Measurements from ENCODE around the gene TDRD15. TPM values are rescaled to one million over a fixed set of nuclear protein-coding genes. Genes with fewer than 3 reads are reported as not detected.

The TDRD15 gene
- total and polyA plus RNA-seq, 2 donors (not counting 3 experiments of a cell fraction or from before 2014, with no cell fraction given), result not detected

DNA sequence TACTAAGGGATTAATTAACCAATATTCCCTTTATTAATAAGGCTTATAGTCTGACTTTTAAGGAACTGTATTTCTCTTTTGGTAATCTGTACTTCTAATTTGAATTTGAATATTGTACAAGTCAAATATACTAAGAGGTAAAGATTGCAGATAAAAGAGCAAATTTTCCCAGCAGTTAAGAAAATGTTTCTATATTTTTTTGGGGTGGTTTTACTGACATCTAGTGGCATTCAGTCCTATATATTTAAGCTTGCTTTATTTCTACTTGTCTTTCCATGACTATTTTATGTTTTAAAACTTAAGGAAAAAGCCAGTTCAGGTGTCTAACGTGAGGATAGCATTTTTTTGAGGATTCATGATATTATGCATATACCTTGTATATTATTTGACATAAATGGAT, 41.6 kb downstream of the TDRD15 start:
- Histone ChIP-seq H3K4me3 (replicated peaks in 1 of 3; ENCODE audit: insufficient read depth in 1 of 3, low read depth in 1 of 3, low read length in 3 of 3) (no peak overlapping the region), H3K4me1 (ENCODE audit: control insufficient read depth, extremely low read depth, insufficient read depth, low read length) (no peaks in the 10 kb centered on the region), H3K9me1 (replicated peaks; ENCODE audit: control insufficient read depth, extremely low read depth, insufficient read depth, low read length) (no peaks in the 10 kb centered on the region), H3K36me3 (ENCODE audit: control insufficient read depth in 2 of 2, extremely low read depth in 1 of 2, insufficient read depth in 2 of 2, low read length in 2 of 2) (no peaks in the 10 kb centered on the region), H3K4me2 (ENCODE audit: insufficient read depth, low read length) (no peak overlapping the region), H3K27me3 (ENCODE audit: control insufficient read depth in 2 of 2, insufficient read depth in 2 of 2, low read length in 2 of 2) (no peaks in the 10 kb centered on the region), H2AFZ (ENCODE audit: low read depth, low read length) (no peak overlapping the region), H3K27ac (ENCODE audit: insufficient read depth, low read depth, low read length) (no peak overlapping the region), H3K9ac (replicated peaks; ENCODE audit: extremely low read depth, insufficient read depth, low read length) (no peak overlapping the region), H4K20me1 (replicated peaks; ENCODE audit: control insufficient read depth, extremely low read depth, insufficient read depth, low read length) (no peaks in the 10 kb centered on the region), H3K9me3 (replicated peaks; ENCODE audit: control insufficient read depth, insufficient read depth, low read length) (no peaks in the 10 kb centered on the region), H3K79me2 (ENCODE audit: control insufficient read depth, insufficient read depth, low read length) (no peaks in the 10 kb centered on the region)
- dilution Hi-C loops (cut with MboI; ENCODE audit: extremely low pct_ligation_motif_present, low sequenced_read_pairs), result no loop called here
- intact Hi-C loops (cut with micrococcal nuclease), result loop anchor here (1.0 to 2.0 kb wide), 2 partner anchors 122 to 505 kb away; no protein-coding TSS in a partner anchor
- no TSS peak for BruUV-seq (replicated peaks)
- FAIRE-seq, result no peak
- TF ChIP-seq, protein P1, sequence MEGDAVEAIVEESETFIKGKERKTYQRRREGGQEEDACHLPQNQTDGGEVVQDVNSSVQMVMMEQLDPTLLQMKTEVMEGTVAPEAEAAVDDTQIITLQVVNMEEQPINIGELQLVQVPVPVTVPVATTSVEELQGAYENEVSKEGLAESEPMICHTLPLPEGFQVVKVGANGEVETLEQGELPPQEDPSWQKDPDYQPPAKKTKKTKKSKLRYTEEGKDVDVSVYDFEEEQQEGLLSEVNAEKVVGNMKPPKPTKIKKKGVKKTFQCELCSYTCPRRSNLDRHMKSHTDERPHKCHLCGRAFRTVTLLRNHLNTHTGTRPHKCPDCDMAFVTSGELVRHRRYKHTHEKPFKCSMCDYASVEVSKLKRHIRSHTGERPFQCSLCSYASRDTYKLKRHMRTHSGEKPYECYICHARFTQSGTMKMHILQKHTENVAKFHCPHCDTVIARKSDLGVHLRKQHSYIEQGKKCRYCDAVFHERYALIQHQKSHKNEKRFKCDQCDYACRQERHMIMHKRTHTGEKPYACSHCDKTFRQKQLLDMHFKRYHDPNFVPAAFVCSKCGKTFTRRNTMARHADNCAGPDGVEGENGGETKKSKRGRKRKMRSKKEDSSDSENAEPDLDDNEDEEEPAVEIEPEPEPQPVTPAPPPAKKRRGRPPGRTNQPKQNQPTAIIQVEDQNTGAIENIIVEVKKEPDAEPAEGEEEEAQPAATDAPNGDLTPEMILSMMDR (IDR thresholded peaks at IDR 0.05; ENCODE audit: extremely low read depth in 1 of 2, insufficient read depth in 1 of 2, low read depth in 1 of 2, low read length in 2 of 2), result no peak
- TF ChIP-seq MYC (IDR thresholded peaks at IDR 0.05; ENCODE audit: low read depth, low read length) (no peak), GATA2 (IDR thresholded peaks at IDR 0.05; ENCODE audit: insufficient read depth, insufficient read length, low read depth, low read length) (no peak), JUN (IDR thresholded peaks at IDR 0.05; ENCODE audit: borderline replicate concordance, insufficient read depth, insufficient read length, low read depth) (no peak)
- ChIA-PET CTCF (interaction anchor here (0.6 to 1.7 kb wide), 5 partner anchors 9 to 504 kb away, joined by 3 to 6 read pairs (median 3); no protein-coding TSS in a partner anchor), POLR2A (no interaction called here)
- DNase-seq (ENCODE audit: low read depth, low spot score), result peak; percentile 11

DNA sequence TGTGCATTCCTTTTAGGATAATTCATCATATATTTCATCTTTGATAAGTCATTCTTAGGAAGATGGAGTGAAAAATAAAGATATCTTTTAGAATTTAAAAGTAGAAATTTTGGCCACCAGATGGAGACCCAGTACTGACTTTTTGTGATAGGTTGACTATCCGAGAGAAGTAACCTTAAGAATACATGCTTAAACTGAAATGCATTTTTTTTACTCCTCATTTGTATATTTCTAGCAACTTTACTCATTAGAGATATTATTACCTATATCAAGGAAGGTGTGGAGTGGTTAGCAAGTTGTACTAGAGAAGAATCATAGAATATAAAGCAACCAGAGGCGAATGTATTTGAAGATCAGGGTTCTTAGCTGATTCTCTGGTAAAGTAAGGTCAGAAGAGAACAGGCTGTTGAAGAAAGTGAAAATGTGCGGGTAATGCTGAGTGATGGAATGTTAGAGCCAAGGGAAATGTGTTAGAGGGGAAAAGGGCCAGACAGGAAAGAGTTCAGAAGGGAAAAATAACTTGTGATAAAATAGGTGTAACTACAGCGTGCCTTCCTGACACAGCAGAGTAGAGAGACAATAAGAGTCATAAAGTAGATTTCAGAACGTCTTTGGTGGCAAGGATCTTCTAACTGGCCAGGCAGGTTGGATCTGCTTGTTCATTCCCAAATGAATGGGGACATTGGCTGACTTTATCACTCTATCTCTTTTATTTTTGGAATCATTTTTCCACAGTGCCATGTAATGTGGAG, 52.3 kb downstream of the TDRD15 start:
- intact Hi-C loops (cut with micrococcal nuclease), result loop anchor here (1.0 kb wide), 1 partner anchor 141 kb away; no protein-coding TSS in a partner anchor
- FAIRE-seq, result no peak
- no peaks in the 10 kb centered on the region for H4K20me1 ChIP-seq (replicated peaks; ENCODE audit: control insufficient read depth, extremely low read depth, insufficient read depth, low read length)
- ChIA-PET CTCF (no interaction called here), POLR2A (no interaction called here)
- no peaks in the 10 kb centered on the region for H3K27me3 ChIP-seq (ENCODE audit: control insufficient read depth in 2 of 2, insufficient read depth in 2 of 2, low read length in 2 of 2)
- no peak for TF ChIP-seq GATA2 (IDR thresholded peaks at IDR 0.05; ENCODE audit: insufficient read depth, insufficient read length, low read depth, low read length)
- TF ChIP-seq POLR2A (IDR thresholded peaks at IDR 0.05; ENCODE audit: low read depth, low read length), result no peak
- no peak for TF ChIP-seq FOS (IDR thresholded peaks at IDR 0.05; ENCODE audit: borderline replicate concordance, insufficient read depth, low read length)
- TF ChIP-seq, protein P2, sequence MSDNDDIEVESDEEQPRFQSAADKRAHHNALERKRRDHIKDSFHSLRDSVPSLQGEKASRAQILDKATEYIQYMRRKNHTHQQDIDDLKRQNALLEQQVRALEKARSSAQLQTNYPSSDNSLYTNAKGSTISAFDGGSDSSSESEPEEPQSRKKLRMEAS (IDR thresholded peaks at IDR 0.05; ENCODE audit: insufficient read depth, insufficient read length), result no peak
- TF ChIP-seq MYC (IDR thresholded peaks at IDR 0.05; ENCODE audit: low read depth, low read length), result no peak
- no peak for TF ChIP-seq POLR2AphosphoS5 (IDR thresholded peaks at IDR 0.05; ENCODE audit: insufficient read depth, low read depth, low read length)
- TF ChIP-seq, protein P1 (IDR thresholded peaks at IDR 0.05; ENCODE audit: extremely low read depth in 1 of 2, insufficient read depth in 1 of 2, low read depth in 1 of 2, low read length in 2 of 2), result no peak
- no peak for TF ChIP-seq EZH2 (IDR thresholded peaks at IDR 0.05; ENCODE audit: borderline replicate concordance, low read depth, low read length, severe bottlenecking)
- no peak for TF ChIP-seq JUN (IDR thresholded peaks at IDR 0.05; ENCODE audit: borderline replicate concordance, insufficient read depth, insufficient read length, low read depth)
- H3K9ac ChIP-seq (replicated peaks; ENCODE audit: extremely low read depth, insufficient read depth, low read length), result no peak overlapping the region
- dilution Hi-C loops (cut with MboI; ENCODE audit: extremely low pct_ligation_motif_present, low sequenced_read_pairs), result no loop called here
- H3K4me3 ChIP-seq (replicated peaks in 1 of 3; ENCODE audit: insufficient read depth in 1 of 3, low read depth in 1 of 3, low read length in 3 of 3), result no peak overlapping the region
- no peaks in the 10 kb centered on the region for H3K36me3 ChIP-seq (ENCODE audit: control insufficient read depth in 2 of 2, extremely low read depth in 1 of 2, insufficient read depth in 2 of 2, low read length in 2 of 2)
- BruUV-seq (replicated peaks), result no TSS peak
- no peaks in the 10 kb centered on the region for H3K79me2 ChIP-seq (ENCODE audit: control insufficient read depth, insufficient read depth, low read length)
- H3K4me1 ChIP-seq (ENCODE audit: control insufficient read depth, extremely low read depth, insufficient read depth, low read length), result no peaks in the 10 kb centered on the region
- no peak overlapping the region for H2AFZ ChIP-seq (ENCODE audit: low read depth, low read length)
- no peaks in the 10 kb centered on the region for H3K9me3 ChIP-seq (replicated peaks; ENCODE audit: control insufficient read depth, insufficient read depth, low read length)
- DNase-seq (ENCODE audit: low read depth, low spot score), result peak; percentile 5
- no peak overlapping the region for H3K4me2 ChIP-seq (ENCODE audit: insufficient read depth, low read length)
- H3K27ac ChIP-seq (ENCODE audit: insufficient read depth, low read depth, low read length), result no peak overlapping the region
- H3K9me1 ChIP-seq (replicated peaks; ENCODE audit: control insufficient read depth, extremely low read depth, insufficient read depth, low read length), result no peaks in the 10 kb centered on the region
